Activated CD4-positive, alpha-beta T cell treated with anti-CD3 and anti-CD28 coated beads for 36 hours (primary cell): Measurements from ENCODE around the gene STYXL1. TPM values are rescaled to one million over a fixed set of nuclear protein-coding genes. Genes with fewer than 3 reads are reported as not detected.

Experiments used
- ATAC-seq: fragments of 200-7000 bp; cut with Tn5 transposase; one replicate; pipeline ENCODE4 v1.10.0; 2021; ENCODE audit warnings: mild to moderate bottlenecking, moderate library complexity
- CTCF ChIA-PET: fragments of 350-600 bp; sonication (Branson Sonifier 250); formaldehyde crosslinking; loops from one replicate; lab custom pipeline; 2021; ENCODE audit warnings: antibody characterized with exemption; lab: Charles Lee
- POLR2A ChIA-PET: fragments of 350-600 bp; sonication (Branson Sonifier 250); formaldehyde crosslinking; loops from one replicate; lab custom pipeline; 2021; ENCODE audit warnings: antibody characterized with exemption, inconsistent platforms; lab: Charles Lee
- DNase-seq: peaks from one replicate; pipeline ENCODE4 v3.0.0-alpha.2; 2020
- H3K27ac Mint-ChIP-seq: one replicate; pipeline ENCODE4 v1.8.0; 2021; ENCODE audit warnings: mixed read lengths
- H3K27me3 Mint-ChIP-seq: one replicate; pipeline ENCODE4 v1.8.0; 2021; ENCODE audit warnings: mixed read lengths
- H3K36me3 Mint-ChIP-seq: one replicate; pipeline ENCODE4 v1.8.0; 2021; ENCODE audit warnings: low read depth, mixed read lengths
- H3K4me1 Mint-ChIP-seq: one replicate; pipeline ENCODE4 v1.8.0; 2021; ENCODE audit warnings: mixed read lengths
- H3K4me3 Mint-ChIP-seq: one replicate; pipeline ENCODE4 v1.8.0; 2021; ENCODE audit warnings: mild to moderate bottlenecking, moderate library complexity, mixed read lengths
- H3K9me3 Mint-ChIP-seq: one replicate; pipeline ENCODE4 v1.8.0; 2021; ENCODE audit warnings: low read depth, mixed read lengths
- intact Hi-C, 2 experiments: fragments of 100-400 bp; cut with DNase I in 1 of 2; cut with micrococcal nuclease in 1 of 2; formaldehyde crosslinking; loops; one replicate each; pipeline versions ENCODE4 v1.14.2 to v1.15.1; 2022 to 2024; cut with DNase I, micrococcal nuclease
- total RNA-seq, 2 experiments: library from RNA; stranded (reverse); gene quantifications; one replicate each; pipeline ENCODE4 v1.2.3, GENCODE V29; 2021

The STYXL1 gene
- total RNA-seq, 2 experiments from 2014 or later: 47.5 to 50.5 TPM

- H3K9me3 Mint-ChIP-seq: no peaks in the 10 kb centered on the region
- H3K36me3 Mint-ChIP-seq: peaks cover 10% of the 10 kb centered on the region
- no peaks in the 10 kb centered on the region for H3K27me3 Mint-ChIP-seq
- H3K4me3 Mint-ChIP-seq: no peak overlapping the region
- ChIA-PET POLR2A (no interaction called here), CTCF (interaction anchor here (0.7 to 1.7 kb wide), 3 partner anchors 16 to 431 kb away, joined by 3 to 8 read pairs (median 4); no protein-coding TSS in a partner anchor)
- no peak for DNase-seq
- H3K4me1 Mint-ChIP-seq: peaks cover 19% of the 10 kb centered on the region
- no peak overlapping the region for H3K27ac Mint-ChIP-seq
- ATAC-seq: no peak
- intact Hi-C loops: loop anchor here in 1 of 2 experiments (5.0 kb wide), 1 partner anchor 75 kb away; the partner anchor contains the start of gene POR
Observed at GRCh38 chr7:75992083-75992755, 55.6 kb downstream of the STYXL1 start.

GRCh38 chr7:75991531-75992082, 56.2 kb downstream of the STYXL1 start:
- no peaks in the 10 kb centered on the region for H3K27me3 Mint-ChIP-seq
- peaks cover 12% of the 10 kb centered on the region for H3K36me3 Mint-ChIP-seq
- CTCF ChIA-PET: interaction anchor here (0.6 to 1.7 kb wide), 2 partner anchors 28 to 230 kb away, joined by 3 to 8 read pairs; no protein-coding TSS in a partner anchor

GRCh38 chr7:75989500-75990388, 58.1 kb downstream of the STYXL1 start:
- ChIA-PET POLR2A (no interaction called here), CTCF (interaction anchor here (0.5 kb wide), 1 partner anchor 311 kb away, joined by 3 read pairs; no protein-coding TSS in a partner anchor)
- intact Hi-C loops: loop anchor here in 1 of 2 experiments (5.0 kb wide), 1 partner anchor 72 kb away; the partner anchor contains the start of gene POR
- ATAC-seq (no peak), DNase-seq (no peak)
- Mint-ChIP-seq H3K4me3 (no peak overlapping the region), H3K27ac (peak overlapping the region; percentile 16), H3K27me3 (no peaks in the 10 kb centered on the region), H3K4me1 (peaks cover 5% of the 10 kb centered on the region), H3K36me3 (peaks cover 8% of the 10 kb centered on the region), H3K9me3 (no peaks in the 10 kb centered on the region)

More at GRCh38 chr7:75991531-75992082, 56.2 kb downstream of the STYXL1 start:
- H3K27ac Mint-ChIP-seq: no peak overlapping the region
- POLR2A ChIA-PET: no interaction called here
- no peak for ATAC-seq
- no peaks in the 10 kb centered on the region for H3K9me3 Mint-ChIP-seq
- peaks cover 13% of the 10 kb centered on the region for H3K4me1 Mint-ChIP-seq
- no peak overlapping the region for H3K4me3 Mint-ChIP-seq
- peak; percentile 13 for DNase-seq
- intact Hi-C loops: loop anchor here in 1 of 2 experiments (5.0 kb wide), 1 partner anchor 74 kb away; the partner anchor contains the start of gene POR

GRCh38 chr7:75988568-75989499, 59.0 kb downstream of the STYXL1 start:
- ChIA-PET POLR2A (no interaction called here), CTCF (no interaction called here)
- DNase-seq (no peak), ATAC-seq (no peak)
- Mint-ChIP-seq H3K9me3 (no peaks in the 10 kb centered on the region), H3K36me3 (peaks cover 8% of the 10 kb centered on the region), H3K27ac (no peak overlapping the region), H3K4me3 (no peak overlapping the region), H3K27me3 (no peaks in the 10 kb centered on the region), H3K4me1 (peaks cover 5% of the 10 kb centered on the region)
- intact Hi-C loops: no loop called here

GRCh38 chr7:75987805-75988567, 59.8 kb downstream of the STYXL1 start:
- Mint-ChIP-seq H3K4me3 (no peak overlapping the region), H3K36me3 (peaks cover 9% of the 10 kb centered on the region), H3K27ac (no peak overlapping the region), H3K27me3 (no peaks in the 10 kb centered on the region), H3K4me1 (peaks cover 5% of the 10 kb centered on the region), H3K9me3 (no peaks in the 10 kb centered on the region)
- POLR2A ChIA-PET: no interaction called here
- intact Hi-C loops: no loop called here
- DNase-seq: no peak
- CTCF ChIA-PET: no interaction called here
- no peak for ATAC-seq

GRCh38 chr7:75987026-75987804, 60.6 kb downstream of the STYXL1 start:
- Mint-ChIP-seq H3K36me3 (peaks cover 9% of the 10 kb centered on the region), H3K4me1 (peaks cover 5% of the 10 kb centered on the region), H3K4me3 (no peak overlapping the region), H3K27ac (no peak overlapping the region), H3K27me3 (no peaks in the 10 kb centered on the region), H3K9me3 (no peaks in the 10 kb centered on the region)
- POLR2A ChIA-PET: no interaction called here
- CTCF ChIA-PET: no interaction called here
- intact Hi-C loops: no loop called here
- DNase-seq (no peak), ATAC-seq (no peak)

GRCh38 chr7:75986147-75986781, 61.5 kb downstream of the STYXL1 start:
- H3K4me3 Mint-ChIP-seq: no peak overlapping the region
- CTCF ChIA-PET: no interaction called here
- H3K4me1 Mint-ChIP-seq: peaks cover 5% of the 10 kb centered on the region
- peaks cover 9% of the 10 kb centered on the region for H3K36me3 Mint-ChIP-seq
- intact Hi-C loops: no loop called here
- H3K27ac Mint-ChIP-seq: no peak overlapping the region
- no peaks in the 10 kb centered on the region for H3K27me3 Mint-ChIP-seq
- POLR2A ChIA-PET: no interaction called here
- no peak for ATAC-seq
- H3K9me3 Mint-ChIP-seq: no peaks in the 10 kb centered on the region
- no peak for DNase-seq

- intact Hi-C loops: no loop called here
- ChIA-PET CTCF (interaction anchor here (0.6 kb wide), 1 partner anchor 117 kb away, joined by 3 read pairs; no protein-coding TSS in a partner anchor), POLR2A (no interaction called here)
- peaks cover 9% of the 10 kb centered on the region for H3K36me3 Mint-ChIP-seq
- no peak overlapping the region for H3K27ac Mint-ChIP-seq
- DNase-seq: no peak
- H3K4me1 Mint-ChIP-seq: peaks cover 5% of the 10 kb centered on the region
- ATAC-seq: no peak
- H3K4me3 Mint-ChIP-seq: no peak overlapping the region
- H3K27me3 Mint-ChIP-seq: no peaks in the 10 kb centered on the region
- H3K9me3 Mint-ChIP-seq: no peaks in the 10 kb centered on the region
Observed at GRCh38 chr7:75985518-75986146, 62.2 kb downstream of the STYXL1 start.

GRCh38 chr7:75985009-75985517, 62.7 kb downstream of the STYXL1 start:
- ATAC-seq (no peak), DNase-seq (no peak)
- H3K27ac Mint-ChIP-seq: no peak overlapping the region
- ChIA-PET POLR2A (interaction anchor here (0.5 kb wide), 1 partner anchor 240 kb away, joined by 4 read pairs; no protein-coding TSS in a partner anchor), CTCF (interaction anchor here (0.6 kb wide), 1 partner anchor 116 kb away, joined by 3 read pairs; no protein-coding TSS in a partner anchor)
- no peaks in the 10 kb centered on the region for H3K27me3 Mint-ChIP-seq
- H3K4me1 Mint-ChIP-seq: peaks cover 3% of the 10 kb centered on the region
- no peaks in the 10 kb centered on the region for H3K9me3 Mint-ChIP-seq
- H3K36me3 Mint-ChIP-seq: peaks cover 9% of the 10 kb centered on the region
- intact Hi-C loops: no loop called here
- no peak overlapping the region for H3K4me3 Mint-ChIP-seq
